ENCODE data around the gene TRDN. TPM values are rescaled to one million over a fixed set of nuclear protein-coding genes. Genes with fewer than 3 reads are reported as not detected.

The TRDN gene
- total RNA-seq, 3 donors from 2014 or later, result 0.96 TPM; not detected in 2

DNA sequence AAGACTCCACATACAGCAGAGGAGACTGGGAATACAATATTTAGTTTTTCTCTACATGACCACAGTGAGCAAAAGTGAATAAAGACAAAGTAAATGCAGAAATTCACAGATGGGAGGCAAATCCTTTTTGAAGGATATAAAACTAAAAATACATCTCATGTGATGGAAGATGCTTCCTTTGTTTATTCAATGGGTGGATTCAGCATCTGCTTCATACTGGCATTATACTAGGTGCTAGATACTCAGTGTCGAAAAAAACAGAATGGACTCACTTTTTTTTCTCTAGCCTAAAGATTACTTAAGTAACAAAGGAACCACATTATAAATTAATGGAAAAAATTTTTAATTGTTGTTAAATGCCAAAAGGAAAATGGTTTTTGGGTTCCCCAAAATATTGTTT is 216.2 kb downstream of the TRDN start:
- H3K27me3 ChIP-seq, result no peaks in the 10 kb centered on the region
- no peak for DNase-seq (ENCODE audit: low spot score in 2 of 2)

DNA sequence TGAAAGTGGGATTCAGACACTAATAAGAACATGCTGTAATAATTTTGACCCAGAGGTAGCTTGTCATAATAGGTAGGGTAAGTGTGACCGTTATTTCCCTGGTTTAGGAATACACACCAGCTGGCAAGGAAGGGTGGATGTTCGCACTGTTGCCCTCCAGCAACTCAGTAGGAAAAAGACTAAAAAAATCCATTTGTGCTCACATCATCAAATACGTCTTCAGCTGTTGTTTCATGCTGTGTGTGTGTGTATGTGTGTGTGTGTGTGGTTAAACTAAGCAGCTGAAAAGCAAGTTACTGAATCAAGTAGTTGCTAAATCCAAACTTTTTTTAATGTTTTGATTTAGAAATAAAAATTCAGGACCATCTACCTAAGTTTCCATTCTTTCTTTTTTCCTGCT is 218.7 kb downstream of the TRDN start:
- Histone ChIP-seq H3K4me1 (no peaks in the 10 kb centered on the region), H3K9me3 (no peaks in the 10 kb centered on the region), H3K27ac (no peak overlapping the region), H3K4me3 (no peak overlapping the region), H3K36me3 (no peaks in the 10 kb centered on the region), H3K27me3 (no peaks in the 10 kb centered on the region)
- no peak for DNase-seq (ENCODE audit: low spot score in 2 of 2)
- TF ChIP-seq POLR2AphosphoS5 (IDR thresholded peaks at IDR 0.05), result no peak
- no peak for TF ChIP-seq POLR2A (IDR thresholded peaks at IDR 0.05)
- TF ChIP-seq, protein P1, sequence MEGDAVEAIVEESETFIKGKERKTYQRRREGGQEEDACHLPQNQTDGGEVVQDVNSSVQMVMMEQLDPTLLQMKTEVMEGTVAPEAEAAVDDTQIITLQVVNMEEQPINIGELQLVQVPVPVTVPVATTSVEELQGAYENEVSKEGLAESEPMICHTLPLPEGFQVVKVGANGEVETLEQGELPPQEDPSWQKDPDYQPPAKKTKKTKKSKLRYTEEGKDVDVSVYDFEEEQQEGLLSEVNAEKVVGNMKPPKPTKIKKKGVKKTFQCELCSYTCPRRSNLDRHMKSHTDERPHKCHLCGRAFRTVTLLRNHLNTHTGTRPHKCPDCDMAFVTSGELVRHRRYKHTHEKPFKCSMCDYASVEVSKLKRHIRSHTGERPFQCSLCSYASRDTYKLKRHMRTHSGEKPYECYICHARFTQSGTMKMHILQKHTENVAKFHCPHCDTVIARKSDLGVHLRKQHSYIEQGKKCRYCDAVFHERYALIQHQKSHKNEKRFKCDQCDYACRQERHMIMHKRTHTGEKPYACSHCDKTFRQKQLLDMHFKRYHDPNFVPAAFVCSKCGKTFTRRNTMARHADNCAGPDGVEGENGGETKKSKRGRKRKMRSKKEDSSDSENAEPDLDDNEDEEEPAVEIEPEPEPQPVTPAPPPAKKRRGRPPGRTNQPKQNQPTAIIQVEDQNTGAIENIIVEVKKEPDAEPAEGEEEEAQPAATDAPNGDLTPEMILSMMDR (IDR thresholded peaks at IDR 0.05), result no peak
- intact Hi-C loops (cut with DNase I; ENCODE audit: low total_unique reads), result no loop called here

More for the DNA sequence above, 216.2 kb downstream of the TRDN start:
- no peak overlapping the region for H3K4me3 ChIP-seq
- TF ChIP-seq, protein P1 (IDR thresholded peaks at IDR 0.05), result no peak
- no peak for TF ChIP-seq POLR2A (IDR thresholded peaks at IDR 0.05)
- TF ChIP-seq POLR2AphosphoS5 (IDR thresholded peaks at IDR 0.05), result no peak
- no peaks in the 10 kb centered on the region for H3K9me3 ChIP-seq
- intact Hi-C loops (cut with DNase I; ENCODE audit: low total_unique reads), result no loop called here
- no peaks in the 10 kb centered on the region for H3K36me3 ChIP-seq
- no peak overlapping the region for H3K27ac ChIP-seq
- H3K4me1 ChIP-seq, result no peaks in the 10 kb centered on the region

DNA sequence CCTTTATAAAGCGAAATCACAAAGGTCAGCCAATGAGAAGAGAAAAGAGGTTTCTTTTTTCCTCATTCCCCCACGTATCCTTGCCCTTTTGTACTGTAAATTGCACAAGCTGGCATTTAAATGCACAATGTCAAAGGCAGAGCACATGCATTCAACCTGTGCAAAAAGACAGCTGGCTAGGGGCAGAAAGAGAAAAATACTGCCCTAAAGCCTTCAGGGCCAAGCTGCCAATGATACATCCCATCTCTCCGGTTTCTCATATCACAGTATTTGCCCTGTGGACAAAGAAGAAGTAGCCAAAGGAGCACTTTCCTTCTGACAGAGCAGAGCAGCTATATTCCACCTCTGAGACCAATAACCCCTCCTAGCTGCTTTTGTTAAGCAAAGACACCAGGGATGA is 219.2 kb downstream of the TRDN start:
- no peak for DNase-seq (ENCODE audit: low spot score in 2 of 2)
- Histone ChIP-seq H3K27me3 (no peaks in the 10 kb centered on the region), H3K27ac (no peak overlapping the region), H3K4me3 (no peak overlapping the region), H3K36me3 (no peaks in the 10 kb centered on the region), H3K4me1 (no peaks in the 10 kb centered on the region), H3K9me3 (no peaks in the 10 kb centered on the region)
- TF ChIP-seq POLR2A (IDR thresholded peaks at IDR 0.05) (no peak), POLR2AphosphoS5 (IDR thresholded peaks at IDR 0.05) (no peak)
- TF ChIP-seq, protein P1 (IDR thresholded peaks at IDR 0.05), result no peak
- intact Hi-C loops (cut with DNase I; ENCODE audit: low total_unique reads), result no loop called here

DNA sequence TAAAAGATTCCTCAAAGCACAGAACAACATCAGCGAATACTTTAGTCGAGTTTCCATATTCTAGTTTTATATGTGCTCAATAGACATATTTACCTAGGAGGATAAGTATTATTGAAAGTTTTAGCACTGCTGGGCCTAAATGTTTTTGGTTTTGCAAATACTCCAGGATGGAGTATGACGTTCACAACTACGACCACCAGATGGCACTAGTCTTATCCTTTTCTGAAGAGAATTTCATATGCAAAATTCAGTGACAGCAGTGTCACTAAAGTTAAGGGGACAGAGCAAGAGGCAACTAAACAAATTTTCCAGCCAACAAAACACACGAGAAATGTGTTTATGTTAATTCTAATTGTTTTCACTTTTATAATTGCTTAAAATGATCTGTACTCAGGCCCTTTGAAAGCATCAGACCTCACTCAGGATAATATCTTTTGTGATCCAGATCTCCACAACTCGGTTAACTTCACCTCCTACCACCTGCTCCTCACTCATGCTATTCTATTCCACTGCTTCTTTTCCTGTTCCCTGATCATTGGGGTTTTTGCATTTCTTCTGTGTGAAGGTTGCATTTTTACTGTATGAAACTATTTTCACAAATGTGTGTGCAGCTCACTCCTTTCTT is 220.8 kb downstream of the TRDN start:
- TF ChIP-seq, protein P1 (IDR thresholded peaks at IDR 0.05), result peak in 2 of 3 donors; percentile 49 to 63
- TF ChIP-seq POLR2A (IDR thresholded peaks at IDR 0.05), result no peak
- H3K9me3 ChIP-seq, result no peaks in the 10 kb centered on the region
- H3K27me3 ChIP-seq, result no peaks in the 10 kb centered on the region
- H3K36me3 ChIP-seq, result no peaks in the 10 kb centered on the region
- H3K4me3 ChIP-seq, result no peak overlapping the region
- no peaks in the 10 kb centered on the region for H3K4me1 ChIP-seq
- DNase-seq (ENCODE audit: low spot score in 2 of 2), result peak in 1 of 2 donors; percentile 36
- H3K27ac ChIP-seq, result no peak overlapping the region
- intact Hi-C loops (cut with DNase I; ENCODE audit: low total_unique reads), result no loop called here

DNA sequence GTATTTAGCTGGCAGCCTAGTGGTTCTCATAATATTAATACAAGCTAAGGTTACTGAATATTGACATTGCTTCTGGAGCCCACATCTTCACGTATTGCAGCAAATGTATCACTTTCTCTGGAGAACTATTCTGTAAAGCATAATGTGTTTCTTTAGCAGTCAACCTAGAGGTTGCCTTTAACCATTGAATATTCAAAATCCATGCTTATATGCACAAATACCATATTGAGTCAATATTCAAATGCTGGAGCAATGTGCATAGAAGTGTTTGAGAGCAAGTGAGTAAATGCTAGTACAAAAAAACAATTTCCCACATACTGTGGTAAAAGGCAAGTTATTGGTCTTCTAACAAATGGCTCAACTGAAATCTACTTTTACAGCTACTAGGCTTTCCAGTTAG is 231.8 kb downstream of the TRDN start:
- Histone ChIP-seq H3K9me3 (no peaks in the 10 kb centered on the region), H3K27me3 (no peaks in the 10 kb centered on the region), H3K36me3 (no peaks in the 10 kb centered on the region), H3K27ac (no peak overlapping the region), H3K4me3 (no peak overlapping the region), H3K4me1 (no peaks in the 10 kb centered on the region)
- intact Hi-C loops (cut with DNase I; ENCODE audit: low total_unique reads), result no loop called here
- DNase-seq (ENCODE audit: low spot score in 2 of 2), result no peak
- TF ChIP-seq POLR2AphosphoS5 (IDR thresholded peaks at IDR 0.05) (no peak), POLR2A (IDR thresholded peaks at IDR 0.05) (no peak)
- TF ChIP-seq, protein P1 (IDR thresholded peaks at IDR 0.05), result no peak

Data from breast epithelium (tissue), 4 donors.